ENCODE measurements around the gene ZNF488. TPM values are rescaled to one million over a fixed set of nuclear protein-coding genes. Genes with fewer than 3 reads are reported as not detected.

ZNF488 gene
- total RNA-seq, 4 donors from 2014 or later = 1.0 to 3.9 (median 2.3) TPM

DNA sequence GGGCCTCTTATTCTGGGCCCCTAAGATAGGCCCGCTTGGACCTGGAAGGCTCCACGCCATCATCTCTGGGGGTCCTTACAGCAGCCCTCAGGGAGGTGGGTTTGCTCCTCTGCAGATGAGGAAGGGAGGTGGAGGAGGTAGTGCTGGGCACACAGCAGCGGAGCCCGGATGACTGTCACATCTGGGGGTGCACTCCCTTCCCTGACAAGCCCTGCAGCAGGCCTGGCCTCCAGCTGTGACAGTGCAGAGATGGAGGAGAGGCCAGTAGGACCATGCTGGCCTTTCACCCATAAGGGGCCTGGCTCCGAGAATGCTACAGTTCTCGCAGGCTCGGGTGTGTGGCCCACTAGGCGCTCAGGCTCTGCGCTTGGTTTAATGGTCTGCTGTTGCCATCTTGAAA lies 52.6 kb downstream of the ZNF488 start:
- Histone ChIP-seq H3K9me3 (no peaks in the 10 kb centered on the region), H3K4me1 (no peaks in the 10 kb centered on the region), H3K27me3 (peaks cover 12% of the 10 kb centered on the region), H3K27ac (no peak overlapping the region), H3K36me3 (no peaks in the 10 kb centered on the region), H3K4me3 (no peak overlapping the region)
- 93% methylated on average over 5 of the region's 9 CpGs for WGBS
- DNase-seq (ENCODE audit: low spot score in 2 of 2) = peak; percentile 28 to 53
- no peak for TF ChIP-seq EP300 (IDR thresholded peaks at IDR 0.05)
- no peak for TF ChIP-seq CTCF (IDR thresholded peaks at IDR 0.05)

- Histone ChIP-seq H3K4me3 (no peak overlapping the region), H3K27me3 (peaks cover 10% of the 10 kb centered on the region), H3K36me3 (no peaks in the 10 kb centered on the region), H3K27ac (no peak overlapping the region), H3K9me3 (no peaks in the 10 kb centered on the region), H3K4me1 (peaks cover 5% of the 10 kb centered on the region)
- WGBS = 77% methylated on average over 3 of the region's 3 CpGs
- peak; percentile 34 to 64 for DNase-seq (ENCODE audit: low spot score in 2 of 2)
- no peak for TF ChIP-seq POLR2AphosphoS5 (IDR thresholded peaks at IDR 0.05)
- no peak for TF ChIP-seq EP300 (IDR thresholded peaks at IDR 0.05)
Measured at GRCh38 chr10:47330804-47331203, 53.3 kb downstream of the ZNF488 start.

GRCh38 chr10:47330366-47330765 lies 53.7 kb downstream of the ZNF488 start:
- peaks cover 6% of the 10 kb centered on the region for H3K27me3 ChIP-seq
- H3K27ac ChIP-seq = no peak overlapping the region
- peaks cover 7% of the 10 kb centered on the region for H3K4me1 ChIP-seq
- WGBS = 96% methylated on average over 3 of the region's 3 CpGs
- peak; percentile 39 to 68 for DNase-seq (ENCODE audit: low spot score in 2 of 2)
- H3K9me3 ChIP-seq = no peaks in the 10 kb centered on the region
- H3K4me3 ChIP-seq = no peak overlapping the region
- TF ChIP-seq POLR2A (IDR thresholded peaks at IDR 0.05) = no peak
- TF ChIP-seq CTCF (IDR thresholded peaks at IDR 0.05) = no peak
- TF ChIP-seq EP300 (IDR thresholded peaks at IDR 0.05) = no peak
- no peak for TF ChIP-seq POLR2AphosphoS5 (IDR thresholded peaks at IDR 0.05)
- no peaks in the 10 kb centered on the region for H3K36me3 ChIP-seq

DNA sequence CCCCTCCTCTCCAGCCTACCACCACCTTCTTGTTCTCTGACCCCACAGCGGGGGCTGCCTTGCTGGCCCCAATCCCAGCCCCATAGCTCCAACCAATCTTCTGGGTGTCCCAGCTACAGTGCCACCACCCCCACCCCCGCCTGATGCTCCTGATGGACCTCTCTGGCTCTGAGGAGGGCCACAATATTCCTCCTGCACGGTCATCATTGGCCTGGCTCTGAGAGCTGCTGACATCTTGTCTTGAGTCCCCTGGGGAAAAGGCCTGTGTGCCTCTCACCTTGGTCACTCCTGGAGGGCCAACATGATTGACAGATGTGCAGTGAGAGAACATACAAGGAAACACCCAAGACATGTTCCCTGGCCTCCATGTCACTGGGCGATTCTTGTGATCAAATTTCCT lies 54.2 kb downstream of the ZNF488 start:
- Histone ChIP-seq H3K27me3 (peaks cover 5% of the 10 kb centered on the region), H3K4me1 (peaks cover 7% of the 10 kb centered on the region), H3K9me3 (no peaks in the 10 kb centered on the region), H3K4me3 (no peak overlapping the region), H3K36me3 (no peaks in the 10 kb centered on the region), H3K27ac (no peak overlapping the region)
- WGBS = 93% methylated on average over 4 of the region's 4 CpGs
- no peak for TF ChIP-seq POLR2A (IDR thresholded peaks at IDR 0.05)
- TF ChIP-seq EP300 (IDR thresholded peaks at IDR 0.05) = no peak
- TF ChIP-seq POLR2AphosphoS5 (IDR thresholded peaks at IDR 0.05) = no peak
- TF ChIP-seq CTCF (IDR thresholded peaks at IDR 0.05) = no peak
- peak; percentile 43 to 51 for DNase-seq (ENCODE audit: low spot score in 2 of 2)

DNA sequence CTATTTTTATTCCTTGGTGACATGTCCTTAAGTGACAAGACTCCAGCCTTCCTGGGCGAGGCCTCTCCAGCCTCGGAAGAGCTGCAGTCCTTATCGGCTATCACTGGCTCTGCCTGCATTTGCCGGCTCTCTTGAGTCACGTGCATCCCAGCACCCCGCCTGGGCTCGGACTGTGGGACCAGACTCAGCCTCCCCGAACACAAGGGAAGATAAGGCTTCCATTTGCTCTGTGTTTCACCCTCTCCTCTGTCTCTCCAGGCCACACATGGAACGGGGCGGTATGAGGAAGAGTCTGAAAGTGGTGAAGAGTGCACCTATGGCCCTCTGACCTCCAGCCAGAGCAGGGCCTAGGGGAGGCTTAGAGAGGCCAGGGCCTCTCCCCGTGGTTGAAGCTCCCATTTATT lies 57.2 kb downstream of the ZNF488 start:
- 81% methylated on average over 11 of the region's 11 CpGs for WGBS
- Histone ChIP-seq H3K27me3 (peaks cover 10% of the 10 kb centered on the region), H3K36me3 (no peaks in the 10 kb centered on the region), H3K27ac (no peak overlapping the region), H3K4me3 (no peak overlapping the region), H3K9me3 (no peaks in the 10 kb centered on the region), H3K4me1 (peaks cover 7% of the 10 kb centered on the region)
- peak; percentile 32 to 42 for DNase-seq (ENCODE audit: low spot score in 2 of 2)
- TF ChIP-seq POLR2AphosphoS5 (IDR thresholded peaks at IDR 0.05) = no peak
- TF ChIP-seq EP300 (IDR thresholded peaks at IDR 0.05) = no peak
- TF ChIP-seq CTCF (IDR thresholded peaks at IDR 0.05) = no peak
- no peak for TF ChIP-seq POLR2A (IDR thresholded peaks at IDR 0.05)

DNA sequence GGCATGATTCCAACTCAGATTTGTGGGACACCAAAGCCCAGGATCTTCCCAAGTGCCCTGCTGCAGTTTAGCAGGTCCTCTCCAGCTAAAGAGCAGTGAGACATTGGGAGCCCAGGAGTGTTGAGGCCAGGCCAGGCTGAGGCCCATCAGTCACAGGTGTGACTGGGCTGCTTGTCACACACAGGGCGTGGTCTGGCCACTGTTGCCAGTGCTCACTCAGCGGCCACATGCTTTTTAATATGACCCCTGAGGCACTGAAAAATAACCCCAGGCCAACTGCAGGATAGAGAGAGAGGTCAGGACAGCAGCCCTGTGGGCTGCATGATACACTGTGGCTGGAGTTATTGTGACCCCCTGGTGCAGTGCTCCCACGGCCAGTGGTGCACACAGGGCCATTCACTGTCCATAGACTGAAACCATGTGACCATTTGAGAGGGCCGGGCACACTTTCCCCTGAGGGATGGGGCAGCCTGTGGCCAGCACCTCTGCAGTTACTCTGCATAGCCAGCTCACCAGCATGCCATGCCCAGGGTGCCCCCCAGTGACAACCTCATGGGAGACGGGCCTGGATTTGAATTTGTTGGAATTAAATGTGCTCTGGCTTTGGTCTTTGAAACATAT lies 57.7 kb downstream of the ZNF488 start:
- Histone ChIP-seq H3K4me3 (no peak overlapping the region), H3K9me3 (no peaks in the 10 kb centered on the region), H3K27ac (no peak overlapping the region), H3K4me1 (peaks cover 7% of the 10 kb centered on the region), H3K27me3 (peaks cover 10% of the 10 kb centered on the region), H3K36me3 (no peaks in the 10 kb centered on the region)
- WGBS = 81% methylated on average over 3 of the region's 5 CpGs
- no peak for TF ChIP-seq POLR2AphosphoS5 (IDR thresholded peaks at IDR 0.05)
- DNase-seq (ENCODE audit: low spot score in 2 of 2) = peak; percentile 46 to 58

Data from suprapubic skin (tissue), 4 donors.